Measurements from ENCODE around the gene MRPL46.
"Not testable (repeated sequence)": the region's sequence is repeated elsewhere in the genome, so short reads cannot be mapped to it uniquely, and the experiment has no call there.

The MRPL46 gene

DNA sequence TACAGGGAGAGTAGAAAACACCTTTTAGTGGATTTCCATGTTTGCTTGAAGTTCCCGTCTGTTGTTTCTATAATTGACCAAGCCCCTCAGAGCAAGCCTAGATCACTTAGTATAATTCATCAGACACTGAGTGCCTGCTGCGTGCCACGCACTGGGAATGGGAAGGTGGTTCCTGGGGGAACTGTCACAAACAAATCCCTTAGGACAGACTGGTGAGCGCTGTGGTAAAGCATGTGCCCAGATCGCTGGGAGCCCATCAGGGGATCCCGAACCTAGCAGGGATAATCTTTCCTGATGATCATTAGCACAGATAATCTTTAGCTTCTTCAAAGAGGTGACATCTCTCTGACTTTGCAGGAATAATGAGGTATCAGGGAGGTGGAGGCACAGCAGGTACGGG lies 9.9 kb upstream of the MRPL46 start:
- no peak for DNase-seq

DNA sequence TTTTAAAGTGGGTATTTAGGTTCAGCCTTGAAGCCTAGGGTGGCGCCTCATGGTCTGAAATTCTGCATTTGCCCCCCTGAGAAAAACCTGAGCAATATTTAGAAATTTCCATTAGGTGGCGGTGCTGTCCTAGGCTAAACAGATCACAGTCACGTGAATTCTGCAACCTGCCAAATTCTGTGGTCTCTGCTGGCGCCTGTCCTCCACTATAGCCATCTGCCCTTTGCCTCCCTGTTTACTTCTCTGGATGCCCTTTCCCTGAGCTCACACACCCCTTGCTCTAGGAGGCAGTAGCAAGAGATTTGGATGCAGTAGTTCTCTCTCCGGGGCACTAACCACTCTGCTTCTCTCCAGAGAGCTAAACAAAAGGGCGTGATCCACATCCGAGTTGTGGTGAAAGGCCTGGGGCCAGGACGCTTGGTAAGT lies 9.5 kb upstream of the MRPL46 start:
- peak; percentile 38 for DNase-seq

DNA sequence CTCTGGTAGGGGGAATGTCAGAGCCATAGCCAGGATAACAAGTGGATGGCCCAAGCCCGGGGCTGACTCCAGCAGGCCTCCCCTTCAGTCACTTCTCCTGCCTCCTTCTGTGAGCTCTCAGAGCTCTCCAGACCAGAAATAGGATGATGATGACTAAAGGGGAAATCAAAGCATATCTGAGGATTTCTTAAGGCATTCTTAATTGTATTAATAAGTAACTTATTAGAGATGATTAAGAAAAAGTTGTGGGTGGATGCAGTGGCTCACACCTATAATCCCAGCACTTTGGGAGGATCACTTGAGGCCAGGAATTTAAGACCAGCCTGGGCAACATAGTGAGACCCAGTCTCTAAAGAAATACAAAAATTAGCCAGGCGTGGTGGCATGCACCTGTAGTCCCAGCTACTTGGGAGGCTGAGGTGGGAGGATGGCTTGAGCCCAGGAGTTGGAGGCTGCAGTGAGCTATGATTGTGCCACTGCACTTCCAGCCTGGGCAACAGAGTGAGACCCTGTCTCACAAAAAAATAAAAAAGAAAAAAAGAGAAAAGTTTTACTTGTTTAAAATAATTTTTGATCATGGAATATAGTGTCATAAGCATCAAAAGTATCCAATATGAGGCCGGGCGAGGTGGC lies 6.6 kb upstream of the MRPL46 start:
- not testable (repeated sequence) for DNase-seq

DNA sequence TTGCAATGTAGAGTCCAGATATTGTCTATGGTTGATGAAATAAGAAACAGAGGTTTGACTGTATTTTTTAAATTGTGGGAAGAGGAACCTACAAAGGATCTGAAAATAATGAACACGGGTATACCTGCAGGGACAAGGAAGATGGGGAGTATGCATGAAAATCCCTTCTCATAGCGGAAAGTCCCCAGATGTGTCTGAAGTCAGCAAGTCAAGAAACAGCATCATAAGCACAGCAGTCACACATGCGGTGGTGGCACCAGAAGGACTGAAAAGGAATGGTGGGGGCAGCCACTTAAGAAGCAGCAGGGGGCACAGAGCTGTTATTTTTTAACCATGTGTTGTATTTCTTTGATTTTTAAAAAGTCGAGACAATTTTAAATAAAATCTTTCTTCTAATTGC lies 5.0 kb upstream of the MRPL46 start:
- no peak for DNase-seq

DNA sequence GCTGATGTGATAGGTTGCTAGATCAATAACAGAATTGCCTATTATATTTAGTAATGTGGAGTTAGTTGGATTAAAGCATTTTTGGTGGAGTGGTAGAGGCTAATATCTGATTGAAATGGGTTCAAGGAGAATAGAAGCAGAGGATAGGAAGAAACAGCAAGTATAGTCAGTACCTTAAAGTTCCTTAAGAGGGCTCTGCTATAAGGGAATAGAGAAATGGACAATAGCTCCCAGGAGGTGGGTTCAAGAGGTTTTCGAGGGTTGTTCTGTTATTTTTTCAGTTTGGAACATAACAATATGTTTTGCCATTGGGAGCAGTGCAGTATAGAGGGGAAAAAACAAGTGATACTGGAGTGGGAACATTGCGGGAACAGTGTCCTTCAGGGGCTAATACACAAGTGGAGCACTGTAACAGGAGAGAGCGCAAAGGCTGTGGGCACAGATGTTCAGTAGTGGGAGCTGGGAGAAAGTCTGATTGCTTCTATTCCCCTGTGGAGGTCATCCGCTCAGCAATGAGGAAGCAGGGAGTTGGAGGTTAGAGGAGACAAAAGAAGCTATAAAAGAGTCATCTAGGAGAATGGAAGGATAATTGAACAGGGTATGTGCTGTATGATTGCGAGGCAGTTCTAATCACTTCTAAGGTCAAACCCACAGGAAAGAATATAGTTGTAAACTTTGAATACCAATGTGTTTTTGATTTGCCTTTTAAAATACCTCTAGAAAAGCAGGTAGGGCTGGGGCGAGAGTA lies 3.6 kb upstream of the MRPL46 start:
- DNase-seq: no peak

DNA sequence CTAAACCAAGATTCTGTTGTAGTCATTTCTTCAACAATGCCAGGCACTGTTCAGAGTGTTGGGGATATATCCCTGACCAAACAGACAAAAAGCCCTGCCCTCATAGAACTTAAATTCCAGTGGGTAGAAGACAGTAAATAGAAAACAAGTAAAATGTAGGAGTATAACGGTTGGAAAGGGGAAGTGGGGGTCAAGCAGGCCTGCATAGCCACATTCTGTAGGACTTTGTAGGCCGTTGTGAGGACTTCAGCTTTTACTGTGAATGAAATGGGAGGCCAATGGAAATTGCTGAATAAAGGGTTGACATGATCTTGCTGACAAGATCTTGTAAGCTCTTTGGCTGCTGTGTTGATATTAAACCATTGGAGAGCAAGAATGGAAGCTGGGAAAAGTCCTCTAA lies 2.1 kb upstream of the MRPL46 start:
- no peak for DNase-seq

DNA sequence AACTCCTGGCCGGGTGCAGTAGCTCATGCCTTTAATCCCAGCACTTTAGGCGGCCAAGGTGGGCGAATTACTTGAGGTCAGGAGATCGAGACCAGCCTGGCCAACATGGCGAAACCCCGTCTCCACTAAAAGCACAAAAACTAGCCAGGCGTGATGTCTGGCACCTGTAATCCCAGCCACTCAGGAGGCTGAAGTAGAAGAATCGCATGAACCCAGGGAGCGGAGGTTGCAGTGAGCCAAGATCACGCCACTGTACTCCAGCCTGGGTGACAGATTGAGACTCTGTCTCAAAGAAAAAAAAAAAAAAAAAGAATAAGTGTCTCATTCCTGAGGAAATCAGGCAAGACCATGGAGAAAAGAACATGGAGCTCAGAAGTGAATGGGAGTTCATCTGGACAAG lies 1.5 kb upstream of the MRPL46 start:
- DNase-seq: not testable (repeated sequence)

DNA sequence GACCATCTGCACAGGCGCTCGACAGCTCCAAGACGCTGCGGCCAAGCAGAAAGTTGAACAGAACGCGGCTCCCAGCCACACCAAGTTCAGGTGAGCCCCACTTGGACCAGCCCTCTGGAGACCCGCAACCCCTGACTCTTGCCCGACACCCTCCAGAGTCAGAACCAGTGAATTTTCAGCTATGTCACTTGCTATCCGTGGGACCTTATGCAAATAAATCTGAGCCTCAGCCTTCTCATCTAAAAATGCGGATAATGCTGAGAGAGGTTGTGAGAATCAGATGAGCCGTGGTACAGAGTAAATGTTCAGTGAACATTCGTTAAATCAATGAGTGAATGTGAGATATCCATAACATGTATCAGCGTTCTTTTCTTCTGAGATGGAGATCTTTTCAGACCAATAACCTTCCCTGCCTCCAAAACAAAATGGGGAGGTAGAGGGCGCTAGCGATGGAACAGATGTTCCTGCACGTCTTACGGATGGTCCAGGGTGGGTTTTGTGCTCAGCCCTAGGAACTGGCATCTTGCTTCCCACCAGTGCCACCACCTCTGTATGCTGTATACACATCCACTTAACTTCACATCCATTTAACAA lies 844 bp upstream of the MRPL46 start:
- DNase-seq: no peak

DNA sequence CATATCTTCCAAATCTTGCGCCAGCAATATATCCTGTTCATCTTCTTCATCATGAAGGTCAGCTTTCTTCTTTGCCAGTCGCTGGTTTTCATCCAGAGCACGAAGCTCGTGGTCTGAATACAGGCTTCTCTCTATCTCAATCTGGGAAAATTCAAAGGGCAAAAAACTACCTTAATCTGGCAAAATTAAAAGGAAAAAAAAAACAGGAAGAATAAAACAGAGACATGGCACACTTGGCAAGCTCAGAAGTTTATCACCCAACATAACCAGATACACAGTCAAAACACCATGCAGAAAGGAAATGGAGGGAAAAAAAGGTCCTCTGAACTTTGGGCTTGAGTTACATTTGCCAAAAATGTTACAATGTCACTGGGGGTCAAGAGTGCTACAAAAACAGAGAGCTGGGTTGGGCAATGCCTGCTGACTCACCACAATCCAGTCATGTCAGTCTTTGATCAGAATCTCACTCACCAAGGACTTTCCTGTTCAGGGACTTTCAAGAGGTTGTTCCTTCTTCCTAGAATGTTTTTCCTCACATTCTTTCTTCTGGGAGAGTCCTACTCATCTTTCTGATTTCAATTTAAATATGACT lies 1.5 kb downstream of the MRPL46 start:
- no peak for DNase-seq

DNA sequence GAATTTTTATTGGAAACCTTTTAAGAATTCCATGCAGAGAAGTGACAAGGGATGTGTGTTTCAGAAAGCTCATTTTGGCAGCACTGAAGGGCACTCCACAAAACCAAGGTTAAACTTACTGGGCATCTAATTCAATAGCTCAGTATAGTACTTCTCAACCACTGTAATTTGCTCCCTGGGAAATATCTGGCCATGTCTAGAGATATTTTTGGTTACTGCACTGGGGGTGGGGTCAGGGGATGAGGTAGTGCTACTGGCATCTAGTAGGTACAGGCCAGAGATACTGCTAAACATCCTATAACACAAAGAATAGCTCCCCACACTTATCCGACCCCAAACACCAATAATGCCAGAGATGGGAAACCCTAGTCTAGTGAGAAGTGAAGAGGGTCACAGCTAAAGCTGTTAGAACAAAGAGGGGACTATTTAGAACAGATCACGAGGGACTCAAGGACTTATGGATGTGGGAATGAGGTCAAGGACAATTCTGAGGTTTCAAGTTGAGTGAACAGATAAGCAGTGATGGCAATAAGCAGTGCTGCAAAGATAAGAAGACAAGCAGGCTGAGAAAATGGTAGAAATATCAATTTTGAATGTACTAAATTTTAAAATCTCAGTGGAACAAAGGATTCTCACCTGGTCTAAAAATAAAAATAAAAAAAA lies 3.2 kb downstream of the MRPL46 start:
- no peak for DNase-seq

DNA sequence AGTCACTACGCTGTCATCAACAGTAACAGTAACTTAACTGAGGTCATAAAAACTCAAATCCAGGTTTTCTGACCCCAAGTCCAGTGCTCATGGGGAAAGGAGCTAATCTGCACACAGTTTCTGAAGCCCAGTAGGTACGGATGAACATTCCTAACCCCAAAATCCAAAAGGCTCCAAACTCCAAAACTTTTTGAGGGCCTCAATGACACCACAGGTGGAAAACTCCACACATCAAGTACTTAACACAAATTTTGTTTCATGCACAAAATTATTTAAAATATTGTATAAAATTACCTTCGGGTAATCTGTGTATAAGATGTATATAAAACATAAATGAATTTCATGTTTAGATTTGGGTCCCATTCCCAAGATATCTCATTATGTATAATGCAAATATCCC lies 10.5 kb downstream of the MRPL46 start:
- DNase-seq: no peak

DNA sequence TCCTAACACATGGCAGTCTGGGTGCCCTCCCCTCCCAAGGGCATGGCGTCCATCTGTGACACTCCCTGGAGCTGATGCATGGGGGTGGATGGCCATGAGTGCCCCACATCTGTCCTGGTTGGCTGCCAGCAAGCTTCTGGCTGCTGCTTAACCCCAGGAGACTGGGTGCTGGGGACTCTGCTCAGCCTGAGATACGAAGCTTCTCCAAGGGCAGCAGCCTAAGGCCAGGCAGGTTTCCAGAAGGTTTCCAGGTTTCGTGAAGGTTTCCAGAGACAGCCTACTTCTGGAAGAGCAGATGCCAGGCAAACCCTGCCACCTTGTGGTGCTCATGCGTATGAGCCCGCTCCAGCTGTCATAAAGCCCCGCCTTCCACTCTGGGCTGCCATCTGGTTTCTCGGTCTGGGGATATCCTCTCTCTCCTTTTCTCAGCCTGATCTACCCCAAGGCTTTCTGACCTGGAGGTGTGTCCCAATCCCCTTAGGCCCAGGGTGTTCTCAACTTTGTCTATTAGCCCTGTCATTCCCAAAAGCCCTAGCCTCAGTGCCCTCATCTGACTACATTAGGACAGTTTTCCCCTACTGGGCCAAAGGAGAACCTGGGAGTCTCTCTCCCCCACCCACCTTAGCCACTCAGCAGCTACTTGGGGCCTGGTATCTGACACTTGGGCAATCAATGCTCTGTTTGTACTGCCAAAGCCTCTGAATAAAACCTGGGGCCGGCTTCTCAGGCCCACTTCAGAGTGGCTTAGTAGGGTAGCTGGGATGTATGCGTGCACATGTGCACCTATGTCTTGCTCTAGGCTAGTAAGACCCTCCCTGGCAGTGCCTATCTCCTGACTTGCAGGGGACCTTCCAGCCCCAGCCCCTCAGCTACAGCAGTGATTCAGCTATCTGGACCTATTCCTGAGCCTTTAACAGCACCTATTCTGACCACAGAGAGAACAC lies 12.0 kb downstream of the MRPL46 start:
- DNase-seq: peak; percentile 12

DNA sequence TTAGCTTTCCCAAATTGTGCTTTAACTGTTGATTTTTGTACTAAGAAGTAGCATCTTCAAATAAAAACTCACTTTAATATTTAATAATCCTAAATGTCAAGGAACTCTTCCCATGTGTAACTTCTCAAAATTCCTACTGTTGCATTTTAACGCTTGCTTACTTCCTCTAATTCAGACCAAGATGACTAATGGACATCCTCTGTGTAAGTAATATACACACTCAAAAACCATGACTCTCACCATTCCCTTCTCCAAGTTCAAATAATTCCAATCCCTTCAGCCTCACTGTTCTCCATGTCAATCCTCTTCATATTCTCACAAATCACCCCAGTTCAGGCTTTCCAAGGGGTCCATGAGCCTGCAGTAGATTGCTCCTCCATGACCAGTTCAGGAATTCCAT lies 13.0 kb downstream of the MRPL46 start:
- DNase-seq: no peak

DNA sequence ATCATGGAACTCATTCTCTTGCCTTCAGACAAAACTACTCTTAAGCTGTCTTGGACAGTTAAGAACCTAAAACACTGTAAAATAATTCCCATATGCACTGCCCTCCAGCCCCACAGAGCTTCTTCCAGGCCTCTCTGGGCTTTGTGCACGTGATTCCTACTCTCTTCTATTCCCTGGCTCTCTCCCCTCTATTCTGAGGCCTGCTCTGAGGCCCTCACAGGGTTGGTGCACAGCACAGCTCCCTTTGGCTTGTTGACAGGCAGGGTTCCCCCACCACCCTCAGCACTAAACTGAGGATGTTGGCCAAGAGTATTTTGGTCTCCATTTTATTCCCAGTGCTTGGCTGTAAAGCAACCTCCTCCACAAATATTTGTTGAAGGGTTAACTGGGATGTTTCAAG lies 13.5 kb downstream of the MRPL46 start:
- DNase-seq: no peak

DNA sequence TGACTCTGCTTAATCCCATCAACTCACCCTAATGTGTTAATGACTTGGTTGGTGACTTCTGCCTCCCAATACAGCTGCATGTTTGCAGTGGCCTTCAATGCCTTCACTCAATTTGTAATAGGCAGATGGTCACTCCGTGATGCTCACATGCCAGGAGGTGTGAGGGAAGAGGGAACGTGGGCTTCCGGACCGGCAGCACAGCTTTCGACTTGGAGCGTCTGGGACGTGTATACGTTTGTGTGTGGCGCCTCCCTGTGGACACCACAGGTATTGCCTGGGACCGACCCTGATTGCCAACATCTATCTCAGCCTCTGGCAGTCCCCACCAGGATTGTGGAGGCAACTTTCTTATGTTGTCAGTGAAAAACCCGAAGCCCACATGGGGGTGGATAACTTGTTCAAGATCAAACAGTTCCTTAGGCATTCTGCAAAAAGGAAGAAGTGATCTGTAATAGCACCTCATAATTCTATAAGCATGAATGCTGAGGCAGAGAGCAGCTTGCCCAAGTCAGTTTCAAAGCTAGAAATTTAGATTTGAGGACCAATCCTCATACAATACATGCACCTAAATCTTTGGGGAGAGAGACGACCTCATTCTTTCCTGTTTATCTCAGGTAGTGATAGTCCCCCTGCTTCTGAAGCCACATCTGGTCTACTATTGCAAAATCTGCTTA lies 16.9 kb downstream of the MRPL46 start:
- peak; percentile 42 for DNase-seq

DNA sequence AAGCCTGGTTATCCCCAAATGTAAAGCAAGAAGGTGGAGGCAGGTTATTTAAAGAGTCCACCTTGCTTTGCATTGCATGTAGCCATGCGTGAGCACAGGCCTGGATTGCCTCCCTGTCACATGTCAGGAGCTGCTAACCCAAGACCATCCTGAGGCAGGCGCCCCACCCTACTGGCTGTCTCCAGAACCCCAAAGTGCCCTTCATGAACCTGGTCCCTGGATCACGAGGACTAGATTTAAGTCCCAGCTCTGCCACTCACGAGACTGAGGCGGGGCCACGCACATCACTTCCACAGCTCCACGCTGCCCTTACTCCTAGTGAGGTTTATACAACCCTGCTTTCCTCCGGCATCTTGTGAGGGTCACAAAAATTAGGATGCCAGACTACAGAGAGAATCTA lies 17.6 kb downstream of the MRPL46 start:
- DNase-seq: no peak

DNA sequence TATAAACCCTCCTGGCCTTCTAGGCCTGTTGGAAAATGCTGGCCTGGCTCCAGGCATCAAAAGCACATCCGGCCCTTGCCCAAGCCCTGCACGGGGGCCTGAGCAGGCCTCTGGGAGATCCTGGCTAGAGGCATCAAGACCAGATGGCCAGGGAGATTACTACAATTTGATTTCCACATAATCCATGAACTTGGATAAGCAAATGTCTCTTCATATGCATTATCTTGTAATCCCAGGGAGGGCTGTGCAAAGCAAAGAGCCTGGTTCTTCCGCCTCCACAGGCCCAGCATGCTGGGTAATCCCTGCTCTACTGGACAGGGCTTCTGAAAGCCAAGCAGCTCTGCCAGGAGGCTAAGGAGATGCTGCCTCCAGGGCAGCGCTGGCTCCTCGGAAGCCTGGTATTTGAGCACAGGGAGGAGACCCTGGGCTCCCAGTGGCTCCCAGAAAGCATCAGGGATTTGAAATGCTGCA lies 18.2 kb downstream of the MRPL46 start:
- DNase-seq: no peak

DNA sequence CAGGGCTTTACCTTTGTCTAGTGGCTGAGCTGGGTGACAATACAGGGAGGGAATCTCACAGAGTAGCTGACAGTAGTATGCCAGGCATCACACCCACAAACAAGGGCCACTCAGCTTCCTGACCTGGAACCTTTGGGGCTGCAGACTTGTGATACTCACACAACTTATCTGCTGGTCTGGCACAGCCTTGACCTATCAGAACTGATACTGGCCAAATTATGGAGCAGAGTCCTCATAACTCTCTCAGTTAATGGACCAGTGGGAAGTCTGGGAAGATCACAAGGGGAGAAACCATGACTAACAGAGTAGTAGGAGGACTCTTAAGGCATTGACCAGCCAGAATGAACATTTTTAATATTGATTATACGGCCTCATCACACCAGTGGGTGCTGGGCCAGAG lies 19.4 kb downstream of the MRPL46 start:
- no peak for DNase-seq

DNA sequence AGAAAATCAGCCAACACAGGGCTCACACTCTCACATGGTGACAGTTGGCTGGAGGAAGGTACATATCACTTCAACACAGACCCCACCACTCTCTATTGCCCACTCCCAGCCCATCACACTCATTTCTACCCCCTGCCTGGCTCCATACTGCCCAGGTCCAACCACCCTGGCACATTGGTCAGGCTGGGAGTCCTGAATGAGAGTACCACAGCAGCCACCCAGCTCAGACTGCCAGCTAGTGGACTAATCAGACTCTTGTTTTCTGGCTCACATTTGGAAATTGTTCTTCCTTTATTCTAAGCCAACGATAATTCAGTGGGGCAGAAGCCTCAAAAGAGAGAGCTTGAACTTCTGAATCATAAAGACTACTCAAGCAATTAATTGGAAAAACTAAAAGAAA lies 20.0 kb downstream of the MRPL46 start:
- DNase-seq: no peak

DNA sequence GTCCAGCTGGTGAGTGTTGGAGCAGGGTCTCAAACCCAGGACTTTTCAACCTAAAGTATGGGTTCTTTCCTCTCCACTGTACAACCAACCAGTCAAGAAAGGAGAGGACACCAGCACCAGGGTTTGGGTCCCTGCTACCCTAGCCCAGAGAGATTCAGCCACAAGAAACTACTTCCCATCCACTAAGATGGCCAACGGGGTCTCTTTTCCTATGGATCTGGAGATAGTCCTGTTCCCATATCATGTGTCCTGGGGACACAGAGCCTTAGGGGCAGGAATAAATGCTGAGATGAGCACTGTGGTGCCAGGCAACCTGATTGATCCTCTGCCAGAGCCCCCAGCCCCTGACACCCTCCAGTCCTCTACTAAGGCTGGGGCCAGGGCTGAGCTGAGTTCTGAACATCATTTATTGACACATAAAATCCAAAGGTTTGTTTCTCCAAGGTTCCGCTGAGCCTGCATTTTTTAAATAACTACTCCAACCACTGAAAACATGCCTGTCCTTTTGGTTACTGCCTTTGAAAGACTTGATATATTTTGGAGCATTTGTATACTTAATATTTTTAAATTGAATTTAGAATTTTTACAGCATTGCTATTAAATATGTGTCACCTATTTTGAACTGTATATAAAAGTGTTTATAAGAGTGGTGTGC lies 26.0 kb downstream of the MRPL46 start:
- no peak for DNase-seq

DNA sequence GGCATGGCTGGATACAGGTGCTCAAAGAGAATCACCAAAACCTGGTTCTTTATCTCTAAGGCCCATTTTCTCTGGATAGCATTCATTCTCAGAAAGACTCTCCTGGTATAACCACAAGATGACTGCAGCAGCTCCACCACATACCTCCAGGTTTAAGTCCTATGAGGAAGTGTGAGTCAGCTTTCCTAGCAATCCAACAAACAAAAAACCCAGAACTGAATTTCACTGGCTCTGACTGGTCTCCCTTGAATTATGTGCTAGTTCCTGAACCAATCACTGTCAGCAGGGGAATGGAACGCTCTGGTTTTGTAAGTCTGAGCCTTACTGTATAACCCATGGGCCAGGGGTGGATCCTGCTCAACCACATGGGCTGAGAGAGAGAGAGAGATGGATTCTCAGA lies 27.2 kb downstream of the MRPL46 start:
- DNase-seq: no peak
